GM12865 (cell line): Measurements from ENCODE around the gene GTPBP3.

ENCODE experiments used
- DNase-seq: peaks from one replicate; pipeline ENCODE4 v3.0.0; 2010; ENCODE audit warnings: low read depth
- H3K4me3 ChIP-seq: 2 replicates; pipeline ENCODE4 v1.5.1; 2011; ENCODE audit warnings: mild to moderate bottlenecking, low read depth, low read length, control low read depth
- TF ChIP-seq, protein P1 (sequence below): IDR thresholded peaks from 2 replicates; pipeline ENCODE4 v1.5.1; 2011; ENCODE audit warnings: low read length, control low read depth, low read depth, inconsistent platforms; ENCODE audit not compliant: insufficient read depth; ENCODE audit errors: missing control alignments

The GTPBP3 gene

DNA sequence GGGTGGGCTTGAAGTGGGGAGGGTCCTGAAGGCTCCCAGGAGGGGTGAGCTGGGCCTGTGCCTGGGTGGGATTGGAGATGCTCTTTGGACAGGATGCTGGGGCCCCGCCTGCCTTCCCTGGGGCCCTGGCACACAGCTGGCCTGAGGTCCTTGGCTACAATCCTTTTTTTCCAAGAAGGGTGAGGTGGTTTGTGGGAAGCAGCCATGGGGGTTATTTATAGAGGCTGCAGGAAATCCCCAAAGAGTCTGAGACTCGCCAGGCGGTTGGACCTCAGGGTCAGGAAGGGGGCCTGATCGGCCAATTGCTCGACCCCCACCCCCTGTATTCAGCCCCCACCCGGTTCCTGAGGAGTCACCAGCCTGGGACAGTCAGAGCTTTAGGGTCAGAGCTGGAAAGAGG is 10.0 kb downstream of the GTPBP3 start:
- DNase-seq = no peak
- no peak overlapping the region for H3K4me3 ChIP-seq

DNA sequence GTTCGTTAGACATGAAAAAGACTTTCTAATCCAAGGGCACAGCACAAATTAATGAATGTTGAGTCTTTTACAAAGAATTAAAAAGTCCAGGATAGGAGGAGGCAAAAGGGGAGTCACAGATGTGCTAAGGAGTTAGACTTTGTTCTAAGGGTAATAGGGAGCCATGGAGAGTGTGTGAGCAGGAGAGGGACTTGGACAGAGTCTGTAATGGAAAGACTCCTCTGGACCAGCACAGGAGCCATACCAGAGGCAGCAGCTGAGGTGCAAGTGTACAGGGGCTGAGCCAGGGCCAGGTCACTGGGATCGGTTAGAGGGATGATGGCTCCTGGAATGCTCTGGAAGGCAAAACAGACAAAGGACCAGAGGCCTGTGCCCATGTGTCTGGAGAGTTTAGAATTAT is 10.5 kb downstream of the GTPBP3 start:
- TF ChIP-seq, protein P1, sequence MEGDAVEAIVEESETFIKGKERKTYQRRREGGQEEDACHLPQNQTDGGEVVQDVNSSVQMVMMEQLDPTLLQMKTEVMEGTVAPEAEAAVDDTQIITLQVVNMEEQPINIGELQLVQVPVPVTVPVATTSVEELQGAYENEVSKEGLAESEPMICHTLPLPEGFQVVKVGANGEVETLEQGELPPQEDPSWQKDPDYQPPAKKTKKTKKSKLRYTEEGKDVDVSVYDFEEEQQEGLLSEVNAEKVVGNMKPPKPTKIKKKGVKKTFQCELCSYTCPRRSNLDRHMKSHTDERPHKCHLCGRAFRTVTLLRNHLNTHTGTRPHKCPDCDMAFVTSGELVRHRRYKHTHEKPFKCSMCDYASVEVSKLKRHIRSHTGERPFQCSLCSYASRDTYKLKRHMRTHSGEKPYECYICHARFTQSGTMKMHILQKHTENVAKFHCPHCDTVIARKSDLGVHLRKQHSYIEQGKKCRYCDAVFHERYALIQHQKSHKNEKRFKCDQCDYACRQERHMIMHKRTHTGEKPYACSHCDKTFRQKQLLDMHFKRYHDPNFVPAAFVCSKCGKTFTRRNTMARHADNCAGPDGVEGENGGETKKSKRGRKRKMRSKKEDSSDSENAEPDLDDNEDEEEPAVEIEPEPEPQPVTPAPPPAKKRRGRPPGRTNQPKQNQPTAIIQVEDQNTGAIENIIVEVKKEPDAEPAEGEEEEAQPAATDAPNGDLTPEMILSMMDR = no peak
- no peak for DNase-seq
- H3K4me3 ChIP-seq = no peak overlapping the region

More for the DNA sequence above, 10.0 kb downstream of the GTPBP3 start:
- TF ChIP-seq, protein P1 = no peak

DNA sequence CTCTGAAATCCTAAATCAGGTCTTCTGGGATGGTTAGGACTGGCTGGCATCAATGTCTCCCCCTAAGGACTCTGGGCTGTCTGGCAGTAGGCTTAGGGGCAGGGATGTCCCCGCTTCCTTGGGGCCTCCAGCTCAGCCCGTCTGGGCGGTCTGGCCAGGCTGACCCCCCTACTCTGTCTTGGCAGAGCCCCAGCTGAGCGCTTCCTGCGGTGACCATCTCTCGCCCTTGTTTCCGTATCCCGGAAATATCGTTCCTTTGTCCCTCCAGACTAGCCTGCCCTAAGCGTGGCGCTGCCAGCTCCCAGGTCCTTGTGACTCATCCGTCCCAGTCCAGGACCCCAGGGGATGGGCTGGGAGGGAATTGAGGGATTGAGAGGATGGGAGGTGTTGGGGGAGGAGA is 11.3 kb downstream of the GTPBP3 start:
- H3K4me3 ChIP-seq = no peak overlapping the region
- TF ChIP-seq, protein P1 = no peak
- DNase-seq = no peak

DNA sequence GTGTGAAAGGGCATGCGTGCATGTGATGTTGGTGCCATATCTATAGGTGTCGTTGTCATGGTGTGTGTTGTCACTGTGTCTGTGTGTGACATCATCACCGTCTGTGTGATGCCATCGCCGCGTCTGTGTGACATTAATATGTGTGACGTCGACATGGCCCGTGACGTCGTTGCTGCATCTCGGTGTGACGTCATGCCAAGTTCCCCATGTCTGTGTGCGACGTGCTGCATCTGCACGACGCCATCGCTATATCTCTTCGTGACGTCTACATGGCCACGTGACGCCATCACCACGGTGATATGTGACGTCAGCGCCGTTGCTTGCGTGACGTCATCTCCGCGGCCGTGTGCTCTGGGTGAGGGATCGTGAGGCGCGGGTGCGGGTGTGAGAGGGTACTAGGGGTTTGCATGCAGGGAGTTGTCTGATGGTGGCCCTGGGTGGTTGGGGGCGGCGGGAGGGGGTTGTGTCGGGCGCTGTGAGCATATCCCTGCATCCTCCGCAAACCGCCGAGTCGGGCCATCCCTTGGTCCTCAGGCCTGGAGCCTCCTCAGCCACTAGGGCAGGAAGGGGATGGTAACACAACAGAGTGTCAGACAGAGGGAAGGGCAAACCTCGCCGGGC is 14.6 kb downstream of the GTPBP3 start:
- TF ChIP-seq, protein P1 = no peak
- no peak for DNase-seq
- no peak overlapping the region for H3K4me3 ChIP-seq

DNA sequence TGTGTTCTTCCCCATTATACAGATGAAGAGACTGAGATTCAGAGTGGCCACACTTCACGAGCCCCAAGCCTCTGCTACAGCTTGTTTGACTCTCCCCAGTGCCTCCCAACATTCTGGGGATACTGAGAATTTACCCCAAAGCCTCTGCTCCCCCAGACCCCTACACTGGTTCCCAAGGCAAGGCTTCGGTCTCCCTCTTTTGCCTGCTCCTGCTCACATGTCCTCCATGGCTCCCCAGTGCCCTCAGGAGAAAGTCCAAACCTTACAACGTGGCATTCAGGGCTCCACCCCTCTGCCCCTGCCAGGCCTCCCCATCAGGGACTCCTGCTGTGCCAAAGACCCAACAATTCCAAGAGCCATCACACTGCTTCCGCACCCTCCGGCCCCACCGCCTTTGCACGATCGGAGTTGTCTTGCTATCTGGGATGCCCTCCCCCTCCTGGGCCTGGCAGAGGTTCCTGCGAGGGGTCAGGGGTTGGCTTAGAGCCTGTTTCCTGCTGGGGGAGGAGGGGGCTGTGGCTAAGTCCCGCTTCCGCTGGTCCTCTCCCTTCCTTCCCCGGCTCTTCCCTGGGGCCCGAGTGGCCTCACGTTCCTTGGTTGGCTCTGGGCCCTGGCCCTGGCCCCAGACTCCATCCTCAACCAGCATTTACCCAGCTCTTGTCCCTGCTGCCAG is 15.4 kb downstream of the GTPBP3 start:
- DNase-seq = no peak
- H3K4me3 ChIP-seq = no peak overlapping the region
- TF ChIP-seq, protein P1 = no peak

DNA sequence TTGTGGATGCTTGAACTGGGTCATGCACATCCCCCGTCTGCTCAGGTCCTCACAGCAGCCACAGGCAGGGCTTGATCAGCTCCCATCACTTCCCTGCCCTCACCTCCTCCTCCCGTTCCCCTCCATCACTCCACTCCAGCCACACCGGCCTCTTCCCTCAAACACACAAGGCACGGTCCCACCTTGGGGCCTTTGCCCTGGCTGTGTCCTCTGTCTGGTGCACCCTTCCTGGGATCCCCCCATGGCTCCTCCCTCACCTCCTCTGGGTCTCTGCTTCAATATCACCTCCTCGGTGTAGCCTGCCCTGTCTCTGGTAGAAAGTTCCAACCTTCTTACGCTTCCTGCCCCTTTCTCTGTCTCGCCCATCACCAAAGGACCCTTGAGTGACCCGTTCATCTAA is 16.0 kb downstream of the GTPBP3 start:
- no peak for DNase-seq
- TF ChIP-seq, protein P1 = no peak
- H3K4me3 ChIP-seq = no peak overlapping the region
